PC-9 (cell line): ENCODE data around the gene KANK2. TPM values are rescaled to one million over a fixed set of nuclear protein-coding genes. Genes with fewer than 3 reads are reported as not detected.
"Not testable (repeated sequence)": the region's sequence is repeated elsewhere in the genome, so short reads cannot be mapped to it uniquely, and the experiment has no call there.

Experiments
- BruUV-seq: library from RNA; stranded (reverse); fragments of 400-500 nt; replicated peaks from 2 replicates; lab custom pipeline; 2021; lab: Mats Ljungman, UMichigan
- CTCF ChIA-PET: fragments of 300-600 bp; sonication (Branson Sonifier 250); formaldehyde crosslinking; loops from one replicate; lab custom pipeline; 2022; ENCODE audit warnings: antibody characterized with exemption; lab: Charles Lee
- POLR2A ChIA-PET: fragments of 300-600 bp; sonication (Branson Sonifier 250); formaldehyde crosslinking; loops from one replicate; lab custom pipeline; 2022; ENCODE audit warnings: antibody characterized with exemption; ENCODE audit not compliant: unreplicated experiment; lab: Charles Lee
- DNase-seq, 2 experiments: peaks; one replicate each; pipeline versions ENCODE4 v3.0.0 to v3.0.0-alpha.2; 2015 to 2022; ENCODE audit warnings: mixed read lengths in 1 of 2
- H2AFZ ChIP-seq: fragments of 200-600 bp; sonication (generic); 2 replicates; pipeline ENCODE4 v1.8.1; 2017; ENCODE audit warnings: antibody characterized with exemption
- H3F3A ChIP-seq: fragments of 200-600 bp; sonication (generic); 2 replicates; pipeline ENCODE4 v1.8.1; 2017; ENCODE audit warnings: antibody characterized with exemption, mild to moderate bottlenecking, low read depth; ENCODE audit not compliant: insufficient read depth
- H3K27ac ChIP-seq: fragments of 200-600 bp; sonication (generic); 2 replicates; pipeline ENCODE4 v1.6.1; 2016; ENCODE audit warnings: mixed run types
- H3K27me3 ChIP-seq: fragments of 200-600 bp; sonication (generic); 2 replicates; pipeline ENCODE4 v1.6.1; 2016; ENCODE audit warnings: low read depth, mixed run types; ENCODE audit not compliant: insufficient read depth
- H3K36me3 ChIP-seq: fragments of 200-600 bp; sonication (generic); 2 replicates; pipeline ENCODE4 v1.6.1; 2016; ENCODE audit warnings: low read depth, mixed run types
- H3K4me1 ChIP-seq: fragments of 200-600 bp; sonication (generic); replicated peaks from 2 replicates; pipeline ENCODE4 v1.6.1; 2016; ENCODE audit warnings: mixed run types; ENCODE audit not compliant: insufficient read depth
- H3K4me2 ChIP-seq: fragments of 200-600 bp; sonication (generic); 2 replicates; pipeline ENCODE4 v1.6.1; 2017; ENCODE audit warnings: mixed run types
- H3K4me3 ChIP-seq: fragments of 200-600 bp; sonication (generic); 2 replicates; pipeline ENCODE4 v1.6.1; 2016; ENCODE audit warnings: mixed run types
- H3K79me2 ChIP-seq: fragments of 200-600 bp; sonication (generic); 2 replicates; pipeline ENCODE4 v1.6.1; 2017; ENCODE audit warnings: low read depth, mixed run types
- H3K9me2 ChIP-seq: fragments of 200-600 bp; sonication (generic); 2 replicates; pipeline ENCODE4 v1.8.1; 2017; ENCODE audit warnings: mild to moderate bottlenecking; ENCODE audit not compliant: insufficient read depth
- H3K9me3 ChIP-seq: fragments of 200-600 bp; sonication (generic); 2 replicates; pipeline ENCODE4 v1.8.1; 2016; ENCODE audit warnings: low read depth; ENCODE audit not compliant: insufficient read depth
- H4K20me1 ChIP-seq: fragments of 200-600 bp; sonication (generic); 2 replicates; pipeline ENCODE4 v1.8.1; 2017; ENCODE audit not compliant: insufficient read depth
- CTCF ChIP-seq: fragments of 200-600 bp; sonication (generic); conservative IDR thresholded peaks from 2 replicates; pipeline ENCODE4 v1.6.1; 2017; ENCODE audit warnings: mixed run types, antibody characterized with exemption, mild to moderate bottlenecking, moderate library complexity
- EZH2 ChIP-seq: fragments of 200-600 bp; sonication (generic); IDR thresholded peaks from 2 replicates; pipeline ENCODE4 v1.8.0; 2017; ENCODE audit warnings: antibody characterized with exemption, low read depth
- intact Hi-C: fragments of 100-400 bp; cut with micrococcal nuclease; formaldehyde crosslinking; loops from one replicate; pipeline ENCODE4 v1.10.0; 2022; ENCODE audit not compliant: unreplicated experiment
- total RNA-seq: library from RNA; stranded (reverse); gene quantifications from 2 replicates; pipeline ENCODE4 v1.2.3, GENCODE V29; 2021

KANK2 gene
- total RNA-seq, 1 experiment from 2014 or later, result 32.9 TPM

GRCh38 chr19:11179716-11180297 is 17.5 kb downstream of the KANK2 start:
- Histone ChIP-seq H3K9me3 (no peaks in the 10 kb centered on the region), H3K79me2 (no peaks in the 10 kb centered on the region), H3F3A (peaks cover 11% of the 10 kb centered on the region; the same call in 1 of the 2 replicates), H2AFZ (no peak overlapping the region), H3K27ac (no peak overlapping the region), H3K27me3 (no peaks in the 10 kb centered on the region), H3K4me1 (no peaks in the 10 kb centered on the region), H3K9me2 (no peaks in the 10 kb centered on the region), H3K4me3 (no peak overlapping the region), H3K36me3 (no peaks in the 10 kb centered on the region; the same call in 1 of the 2 replicates), H4K20me1 (no peaks in the 10 kb centered on the region), H3K4me2 (no peak overlapping the region)
- BruUV-seq, result no TSS peak
- TF ChIP-seq CTCF (no peak), EZH2 (no peak)
- intact Hi-C loops, result no loop called here
- ChIA-PET CTCF (no interaction called here), POLR2A (no interaction called here)
- DNase-seq, result no peak

GRCh38 chr19:11179145-11179465 is 18.2 kb downstream of the KANK2 start:
- H3K27me3 ChIP-seq, intact Hi-C loops, H3K4me2 ChIP-seq, H3K27ac ChIP-seq, POLR2A ChIA-PET, H3K79me2 ChIP-seq, BruUV-seq, CTCF ChIA-PET, H4K20me1 ChIP-seq, H3K4me1 ChIP-seq, H3K9me3 ChIP-seq, H3K9me2 ChIP-seq, H2AFZ ChIP-seq, DNase-seq, H3K4me3 ChIP-seq, H3K36me3 ChIP-seq: not testable (repeated sequence)
- H3F3A ChIP-seq, result peaks cover 11% of the 10 kb centered on the region; the same call in 1 of the 2 replicates

- no peak for TF ChIP-seq CTCF
- TF ChIP-seq EZH2, result no peak
- Histone ChIP-seq H4K20me1 (no peaks in the 10 kb centered on the region), H3K4me1 (no peaks in the 10 kb centered on the region), H3K4me3 (no peak overlapping the region), H3K79me2 (no peaks in the 10 kb centered on the region), H3K9me2 (no peaks in the 10 kb centered on the region), H2AFZ (no peak overlapping the region), H3F3A (peaks cover 11% of the 10 kb centered on the region; the same call in 1 of the 2 replicates), H3K4me2 (no peak overlapping the region), H3K27me3 (no peaks in the 10 kb centered on the region), H3K9me3 (no peaks in the 10 kb centered on the region), H3K36me3 (no peaks in the 10 kb centered on the region), H3K27ac (no peak overlapping the region)
- POLR2A ChIA-PET, result interaction anchor here (0.6 kb wide), 1 partner anchor 233 kb away, joined by 27 read pairs; no protein-coding TSS in a partner anchor
- CTCF ChIA-PET, result interaction anchor here (0.6 kb wide), 1 partner anchor 222 kb away, joined by 4 read pairs; no protein-coding TSS in a partner anchor
- BruUV-seq, result no TSS peak
- intact Hi-C loops, result no loop called here
- DNase-seq, result no peak
These were observed 19.8 kb downstream of the KANK2 start for GRCh38 chr19:11177592-11177991.
